ENCODE results near the gene DNAJC27.

- TF ChIP-seq GATA3 (IDR thresholded peaks at IDR 0.05; ENCODE audit: low read depth, low read length) = no peak
- no peak for TF ChIP-seq GATA2 (IDR thresholded peaks at IDR 0.05; ENCODE audit: low read depth, low read length)
Observed at GRCh38 chr2:24971286-24971535, 544 bp downstream of the DNAJC27 start.
